ENCODE data around the gene ANO4.
"Not testable (repeated sequence)": the region's sequence is repeated elsewhere in the genome, so short reads cannot be mapped to it uniquely, and the experiment has no call there.

The ANO4 gene

DNA sequence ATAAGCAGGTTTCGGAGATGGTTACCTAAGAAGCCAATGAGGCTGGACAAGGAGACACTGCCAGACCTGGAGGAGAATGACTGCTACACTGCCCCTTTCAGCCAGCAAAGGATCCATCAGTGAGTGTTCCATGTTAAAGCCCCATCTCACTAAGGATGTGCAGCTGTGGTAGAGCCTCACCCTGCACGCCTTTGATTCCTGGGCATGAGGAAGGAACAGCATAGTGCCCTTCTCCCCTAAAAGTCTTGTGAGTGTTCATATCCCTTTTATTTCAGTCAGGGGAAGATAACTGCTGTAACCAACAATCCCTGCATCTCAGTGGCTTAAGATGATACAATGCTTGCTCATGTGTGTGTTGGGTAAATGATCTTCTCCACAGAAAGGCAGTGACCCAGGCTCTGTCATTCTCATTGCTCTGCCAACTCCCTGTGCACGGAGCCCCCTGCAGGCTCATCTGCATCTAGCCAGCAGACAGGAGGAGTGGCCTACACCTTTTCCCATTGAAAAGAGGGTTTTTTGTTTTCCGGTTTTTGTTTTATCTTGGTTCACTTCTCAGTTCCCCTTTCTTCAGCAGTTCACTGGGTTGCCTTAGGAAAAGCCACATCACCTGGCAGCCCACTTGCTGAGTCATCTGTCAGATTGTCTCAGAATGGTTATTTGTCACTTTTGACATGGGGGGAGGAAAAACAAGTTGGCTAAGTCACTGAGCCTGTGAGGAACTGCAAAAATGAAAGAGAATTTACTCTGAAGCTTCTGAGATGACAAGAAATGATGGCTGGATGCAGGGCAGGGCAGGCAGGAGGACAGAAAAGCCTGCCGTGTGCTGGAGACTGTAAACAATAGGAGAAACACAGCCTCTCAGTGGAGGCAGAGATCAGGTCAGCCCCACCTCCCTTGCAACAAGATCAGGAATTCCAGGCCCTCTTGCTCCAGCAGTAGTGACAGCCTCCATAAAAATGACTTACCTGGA is 193.3 kb downstream of the ANO4 start:
- no peak overlapping the region for H2BK15ac ChIP-seq (ENCODE audit: low read length)
- peak overlapping the region; percentile 73 for H3K27ac ChIP-seq (replicated peaks; ENCODE audit: low read length)
- no peaks in the 10 kb centered on the region for H3K27me3 ChIP-seq (ENCODE audit: control insufficient read depth in 3 of 3, insufficient read depth in 3 of 3, low read depth in 1 of 3, low read length in 3 of 3)
- H3K18ac ChIP-seq (ENCODE audit: low read length): peak overlapping the region; percentile 32
- H3K36me3 ChIP-seq (replicated peaks in 1 of 2; ENCODE audit: control insufficient read depth in 2 of 2, insufficient read depth in 2 of 2, low read length in 2 of 2): no peaks in the 10 kb centered on the region
- no peak overlapping the region for H3K4me2 ChIP-seq (ENCODE audit: insufficient read depth, low read length, poor library complexity, severe bottlenecking)
- peak overlapping the region; percentile 8 for H2BK12ac ChIP-seq (ENCODE audit: low read length)
- no peak overlapping the region for H2BK120ac ChIP-seq (ENCODE audit: low read depth, low read length)
- no CpG with 5 or more reads among the region's 5 CpGs for WGBS, 2 donors (ENCODE audit: extremely low coverage in 2 of 2, insufficient read length in 2 of 2, insufficient replicate concordance in 1 of 2)
- H3K79me1 ChIP-seq (ENCODE audit: low read depth, low read length): no peaks in the 10 kb centered on the region
- no peak overlapping the region for H2AK5ac ChIP-seq (ENCODE audit: low read depth, low read length)
- no peak overlapping the region for H3K4me3 ChIP-seq (ENCODE audit: low read length in 2 of 2)
- no peak overlapping the region for H4K8ac ChIP-seq (ENCODE audit: low read depth, low read length)
- H2AFZ ChIP-seq (ENCODE audit: low read length): peak overlapping the region; percentile 70
- H3K4ac ChIP-seq (ENCODE audit: low read length): no peak overlapping the region
- H3K9me3 ChIP-seq (replicated peaks in 1 of 2; ENCODE audit: control insufficient read depth in 2 of 2, insufficient read depth in 1 of 2, low read depth in 1 of 2, low read length in 2 of 2): no peaks in the 10 kb centered on the region
- no peak overlapping the region for H4K91ac ChIP-seq (ENCODE audit: low read depth, low read length, poor library complexity)
- no peak overlapping the region for H3K9ac ChIP-seq (ENCODE audit: low read depth, low read length, poor library complexity)
- H3K14ac ChIP-seq (ENCODE audit: low read length): no peak overlapping the region
- peaks cover 15 to 16% of the 10 kb centered on the region in 2 donors for H3K4me1 ChIP-seq (ENCODE audit: control insufficient read depth in 2 of 2, insufficient read depth in 1 of 2, low read depth in 1 of 2, low read length in 2 of 2)
- no peak overlapping the region for H3K23ac ChIP-seq (ENCODE audit: low read depth, low read length, poor library complexity)
- no peak overlapping the region for H2BK5ac ChIP-seq (ENCODE audit: low read length)
- DNase-seq (ENCODE audit: low spot score): peak; percentile 31

DNA sequence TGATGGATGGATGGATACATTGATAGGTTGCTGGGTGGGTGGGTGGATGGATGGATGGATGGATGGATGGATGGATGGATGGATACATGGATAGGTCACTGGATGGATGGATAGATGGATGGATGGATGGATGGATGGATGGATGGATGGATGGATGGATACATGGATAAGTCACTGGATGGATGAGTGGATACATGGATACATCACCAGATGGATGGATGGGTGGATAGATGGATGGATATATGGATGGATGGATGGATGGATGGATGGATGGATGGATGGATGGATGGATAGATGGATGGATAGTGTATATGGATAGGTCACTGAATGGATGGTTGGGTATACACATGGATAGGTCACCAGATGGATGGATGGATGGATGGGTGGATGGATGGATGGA is 194.9 kb downstream of the ANO4 start:
- not testable (repeated sequence) for H3K36me3 ChIP-seq (replicated peaks in 1 of 2; ENCODE audit: control insufficient read depth in 2 of 2, insufficient read depth in 2 of 2, low read length in 2 of 2); H2AK5ac ChIP-seq (ENCODE audit: low read depth, low read length); H3K14ac ChIP-seq (ENCODE audit: low read length); H2BK120ac ChIP-seq (ENCODE audit: low read depth, low read length); H3K23ac ChIP-seq (ENCODE audit: low read depth, low read length, poor library complexity); H4K8ac ChIP-seq (ENCODE audit: low read depth, low read length); H3K18ac ChIP-seq (ENCODE audit: low read length); DNase-seq (ENCODE audit: low spot score); H4K91ac ChIP-seq (ENCODE audit: low read depth, low read length, poor library complexity); H3K4ac ChIP-seq (ENCODE audit: low read length); H2AFZ ChIP-seq (ENCODE audit: low read length); H3K9ac ChIP-seq (ENCODE audit: low read depth, low read length, poor library complexity); H3K4me3 ChIP-seq (ENCODE audit: low read length in 2 of 2); H3K9me3 ChIP-seq (replicated peaks in 1 of 2; ENCODE audit: control insufficient read depth in 2 of 2, insufficient read depth in 1 of 2, low read depth in 1 of 2, low read length in 2 of 2); H2BK12ac ChIP-seq (ENCODE audit: low read length); H2BK5ac ChIP-seq (ENCODE audit: low read length); H3K27ac ChIP-seq (replicated peaks; ENCODE audit: low read length); H3K79me1 ChIP-seq (ENCODE audit: low read depth, low read length); H2BK15ac ChIP-seq (ENCODE audit: low read length); H3K27me3 ChIP-seq (ENCODE audit: control insufficient read depth in 3 of 3, insufficient read depth in 3 of 3, low read depth in 1 of 3, low read length in 3 of 3); H3K4me2 ChIP-seq (ENCODE audit: insufficient read depth, low read length, poor library complexity, severe bottlenecking)
- peaks cover 15 to 17% of the 10 kb centered on the region in 2 donors for H3K4me1 ChIP-seq (ENCODE audit: control insufficient read depth in 2 of 2, insufficient read depth in 1 of 2, low read depth in 1 of 2, low read length in 2 of 2)

GRCh38 chr12:100991102-100991501 is 196.5 kb downstream of the ANO4 start:
- H3K9me3 ChIP-seq (replicated peaks in 1 of 2; ENCODE audit: control insufficient read depth in 2 of 2, insufficient read depth in 1 of 2, low read depth in 1 of 2, low read length in 2 of 2): no peaks in the 10 kb centered on the region
- H3K4ac ChIP-seq (ENCODE audit: low read length): no peak overlapping the region
- no peak overlapping the region for H2BK12ac ChIP-seq (ENCODE audit: low read length)
- H3K14ac ChIP-seq (ENCODE audit: low read length): no peak overlapping the region
- no peak overlapping the region for H2BK15ac ChIP-seq (ENCODE audit: low read length)
- no peak for DNase-seq (ENCODE audit: low spot score)
- 100% methylated on average over 1 of the region's 2 CpGs; no CpG with 5 or more reads in 1 of the 2 donors for WGBS, 2 donors (ENCODE audit: extremely low coverage in 2 of 2, insufficient read length in 2 of 2, insufficient replicate concordance in 1 of 2)
- H3K18ac ChIP-seq (ENCODE audit: low read length): no peak overlapping the region
- H2AK5ac ChIP-seq (ENCODE audit: low read depth, low read length): no peak overlapping the region
- no peak overlapping the region for H4K91ac ChIP-seq (ENCODE audit: low read depth, low read length, poor library complexity)
- no peaks in the 10 kb centered on the region for H3K79me1 ChIP-seq (ENCODE audit: low read depth, low read length)
- no peak overlapping the region for H4K8ac ChIP-seq (ENCODE audit: low read depth, low read length)
- no peak overlapping the region for H2BK120ac ChIP-seq (ENCODE audit: low read depth, low read length)
- H3K23ac ChIP-seq (ENCODE audit: low read depth, low read length, poor library complexity): no peak overlapping the region
- no peaks in the 10 kb centered on the region for H3K36me3 ChIP-seq (replicated peaks in 1 of 2; ENCODE audit: control insufficient read depth in 2 of 2, insufficient read depth in 2 of 2, low read length in 2 of 2)
- no peak overlapping the region for H3K27ac ChIP-seq (replicated peaks; ENCODE audit: low read length)
- H3K27me3 ChIP-seq (ENCODE audit: control insufficient read depth in 3 of 3, insufficient read depth in 3 of 3, low read depth in 1 of 3, low read length in 3 of 3): no peaks in the 10 kb centered on the region
- H3K9ac ChIP-seq (ENCODE audit: low read depth, low read length, poor library complexity): no peak overlapping the region
- no peak overlapping the region for H3K4me2 ChIP-seq (ENCODE audit: insufficient read depth, low read length, poor library complexity, severe bottlenecking)
- peaks cover 18 to 24% of the 10 kb centered on the region in 2 donors for H3K4me1 ChIP-seq (ENCODE audit: control insufficient read depth in 2 of 2, insufficient read depth in 1 of 2, low read depth in 1 of 2, low read length in 2 of 2)
- H2BK5ac ChIP-seq (ENCODE audit: low read length): no peak overlapping the region
- H2AFZ ChIP-seq (ENCODE audit: low read length): no peak overlapping the region
- H3K4me3 ChIP-seq (ENCODE audit: low read length in 2 of 2): no peak overlapping the region

DNA sequence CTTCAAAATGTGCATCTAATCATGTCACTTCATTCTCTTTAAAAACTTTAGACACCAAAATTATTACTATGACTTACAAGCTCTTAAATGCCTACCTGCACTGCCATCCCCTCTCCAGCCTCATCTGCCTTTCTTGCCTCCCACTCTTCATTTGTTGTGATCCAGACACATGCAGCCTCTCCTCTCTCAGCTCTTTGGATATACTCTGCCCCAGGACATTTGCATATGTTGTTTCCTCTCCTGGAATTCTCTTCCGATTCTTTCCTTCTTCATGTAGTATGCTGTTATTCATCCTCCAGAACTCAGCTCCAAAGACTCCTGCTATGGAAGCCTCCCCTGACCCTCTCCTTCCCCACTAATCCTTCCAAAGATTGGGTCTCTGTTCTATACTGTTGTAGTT is 197.6 kb downstream of the ANO4 start:
- H4K8ac ChIP-seq (ENCODE audit: low read depth, low read length): no peak overlapping the region
- H2BK12ac ChIP-seq (ENCODE audit: low read length): no peak overlapping the region
- no peaks in the 10 kb centered on the region for H3K9me3 ChIP-seq (replicated peaks in 1 of 2; ENCODE audit: control insufficient read depth in 2 of 2, insufficient read depth in 1 of 2, low read depth in 1 of 2, low read length in 2 of 2)
- no peak for DNase-seq (ENCODE audit: low spot score)
- H3K4me3 ChIP-seq (ENCODE audit: low read length in 2 of 2): no peak overlapping the region
- H3K14ac ChIP-seq (ENCODE audit: low read length): no peak overlapping the region
- no peak overlapping the region for H3K18ac ChIP-seq (ENCODE audit: low read length)
- no peak overlapping the region for H2BK5ac ChIP-seq (ENCODE audit: low read length)
- H3K4me2 ChIP-seq (ENCODE audit: insufficient read depth, low read length, poor library complexity, severe bottlenecking): no peak overlapping the region
- H3K9ac ChIP-seq (ENCODE audit: low read depth, low read length, poor library complexity): no peak overlapping the region
- no peak overlapping the region for H3K23ac ChIP-seq (ENCODE audit: low read depth, low read length, poor library complexity)
- no peak overlapping the region for H2AFZ ChIP-seq (ENCODE audit: low read length)
- H3K27ac ChIP-seq (replicated peaks; ENCODE audit: low read length): no peak overlapping the region
- WGBS, 2 donors (ENCODE audit: extremely low coverage in 2 of 2, insufficient read length in 2 of 2, insufficient replicate concordance in 1 of 2): no CpG with 5 or more reads among the region's 1 CpG
- H4K91ac ChIP-seq (ENCODE audit: low read depth, low read length, poor library complexity): no peak overlapping the region
- H3K79me1 ChIP-seq (ENCODE audit: low read depth, low read length): no peaks in the 10 kb centered on the region
- H3K36me3 ChIP-seq (replicated peaks in 1 of 2; ENCODE audit: control insufficient read depth in 2 of 2, insufficient read depth in 2 of 2, low read length in 2 of 2): no peaks in the 10 kb centered on the region
- no peak overlapping the region for H2BK120ac ChIP-seq (ENCODE audit: low read depth, low read length)
- H3K4ac ChIP-seq (ENCODE audit: low read length): no peak overlapping the region
- H2BK15ac ChIP-seq (ENCODE audit: low read length): no peak overlapping the region
- H2AK5ac ChIP-seq (ENCODE audit: low read depth, low read length): no peak overlapping the region
- H3K27me3 ChIP-seq (ENCODE audit: control insufficient read depth in 3 of 3, insufficient read depth in 3 of 3, low read depth in 1 of 3, low read length in 3 of 3): no peaks in the 10 kb centered on the region
- H3K4me1 ChIP-seq (ENCODE audit: control insufficient read depth in 2 of 2, insufficient read depth in 1 of 2, low read depth in 1 of 2, low read length in 2 of 2): peaks cover 13 to 18% of the 10 kb centered on the region in 2 donors
